Parathyroid adenoma (tissue), 2 donors: ENCODE data around the gene UBA6.

Experiments
- H2AFZ ChIP-seq: fragments of 300-600 bp; sonication (generic); one replicate; pipeline ENCODE4 v1.7.0; 2017; ENCODE audit warnings: antibody characterized with exemption, mild to moderate bottlenecking
- H3K27ac ChIP-seq: fragments of 300-600 bp; sonication (generic); one replicate; pipeline ENCODE4 v1.7.0; 2017
- H3K27me3 ChIP-seq: fragments of 300-600 bp; sonication (generic); one replicate; pipeline ENCODE4 v1.7.0; 2017; ENCODE audit warnings: low read length; ENCODE audit not compliant: control insufficient read depth, insufficient read depth
- H3K36me3 ChIP-seq: fragments of 300-600 bp; sonication (generic); one replicate; pipeline ENCODE4 v1.7.0; 2017; ENCODE audit warnings: low read length; ENCODE audit not compliant: control insufficient read depth, insufficient read depth
- H3K4me1 ChIP-seq: fragments of 300-600 bp; sonication (generic); one replicate; pipeline ENCODE4 v1.7.0; 2017; ENCODE audit warnings: control low read depth
- H3K4me2 ChIP-seq: fragments of 300-600 bp; sonication (generic); one replicate; pipeline ENCODE4 v1.7.0; 2017; ENCODE audit warnings: low read length
- H3K4me3 ChIP-seq: fragments of 300-600 bp; sonication (generic); one replicate; pipeline ENCODE4 v1.7.0; 2017; ENCODE audit warnings: low read depth, low read length
- H3K79me2 ChIP-seq: fragments of 300-600 bp; sonication (generic); one replicate; pipeline ENCODE4 v1.7.0; 2017; ENCODE audit warnings: control low read depth
- H3K9ac ChIP-seq: fragments of 300-600 bp; sonication (generic); one replicate; pipeline ENCODE4 v1.7.0; 2017; ENCODE audit warnings: mild to moderate bottlenecking
- H3K9me3 ChIP-seq: fragments of 300-600 bp; sonication (generic); one replicate; pipeline ENCODE4 v1.7.0; 2017; ENCODE audit warnings: low read length; ENCODE audit not compliant: control insufficient read depth
- CTCF ChIP-seq: fragments of 300-600 bp; sonication (generic); IDR thresholded peaks from one replicate; pipeline ENCODE4 v1.7.0; 2017; ENCODE audit warnings: antibody characterized with exemption, mild to moderate bottlenecking
- donor health status: primary hyperparathyroidism.

UBA6 gene

GRCh38 chr4:67682266-67682665, 18.7 kb downstream of the UBA6 start:
- Histone ChIP-seq H3K4me2 (no peak overlapping the region), H3K27me3 (no peaks in the 10 kb centered on the region), H3K36me3 (no peaks in the 10 kb centered on the region), H2AFZ (no peak overlapping the region), H3K4me3 (no peak overlapping the region), H3K4me1 (no peaks in the 10 kb centered on the region), H3K9me3 (no peaks in the 10 kb centered on the region), H3K9ac (no peak overlapping the region), H3K27ac (no peak overlapping the region), H3K79me2 (peaks cover 3% of the 10 kb centered on the region)
- TF ChIP-seq CTCF, result no peak

- H3K4me2 ChIP-seq, result no peak overlapping the region
- H3K36me3 ChIP-seq, result no peaks in the 10 kb centered on the region
- H3K27ac ChIP-seq, result no peak overlapping the region
- H3K79me2 ChIP-seq, result no peaks in the 10 kb centered on the region
- no peaks in the 10 kb centered on the region for H3K9me3 ChIP-seq
- no peak overlapping the region for H3K9ac ChIP-seq
- H3K4me1 ChIP-seq, result no peaks in the 10 kb centered on the region
- H2AFZ ChIP-seq, result no peak overlapping the region
- no peak for TF ChIP-seq CTCF
- H3K27me3 ChIP-seq, result no peaks in the 10 kb centered on the region
- no peak overlapping the region for H3K4me3 ChIP-seq
Observed at GRCh38 chr4:67680581-67681222, 20.3 kb downstream of the UBA6 start.

GRCh38 chr4:67678612-67679011, 22.3 kb downstream of the UBA6 start:
- Histone ChIP-seq H2AFZ (no peak overlapping the region), H3K27ac (no peak overlapping the region), H3K27me3 (no peaks in the 10 kb centered on the region), H3K79me2 (no peaks in the 10 kb centered on the region), H3K36me3 (no peaks in the 10 kb centered on the region), H3K4me1 (no peaks in the 10 kb centered on the region), H3K9me3 (no peaks in the 10 kb centered on the region), H3K4me3 (no peak overlapping the region), H3K4me2 (no peak overlapping the region), H3K9ac (no peak overlapping the region)
- TF ChIP-seq CTCF, result no peak

- Histone ChIP-seq H3K36me3 (no peaks in the 10 kb centered on the region), H3K4me1 (no peaks in the 10 kb centered on the region), H3K27me3 (no peaks in the 10 kb centered on the region), H3K4me2 (no peak overlapping the region), H3K27ac (no peak overlapping the region), H3K79me2 (no peaks in the 10 kb centered on the region), H2AFZ (no peak overlapping the region), H3K9ac (no peak overlapping the region), H3K9me3 (no peaks in the 10 kb centered on the region), H3K4me3 (no peak overlapping the region)
- TF ChIP-seq CTCF, result no peak
Observed at GRCh38 chr4:67674098-67674497, 26.9 kb downstream of the UBA6 start.

- H3K79me2 ChIP-seq, result no peaks in the 10 kb centered on the region
- no peaks in the 10 kb centered on the region for H3K36me3 ChIP-seq
Observed at GRCh38 chr4:67668315-67668714, 32.6 kb downstream of the UBA6 start.

More at GRCh38 chr4:67668315-67668714, 32.6 kb downstream of the UBA6 start:
- H3K27ac ChIP-seq, result no peak overlapping the region
- TF ChIP-seq CTCF, result no peak
- no peak overlapping the region for H3K4me2 ChIP-seq
- no peaks in the 10 kb centered on the region for H3K4me1 ChIP-seq
- H2AFZ ChIP-seq, result no peak overlapping the region
- H3K9me3 ChIP-seq, result no peaks in the 10 kb centered on the region
- no peaks in the 10 kb centered on the region for H3K27me3 ChIP-seq
- no peak overlapping the region for H3K4me3 ChIP-seq
- no peak overlapping the region for H3K9ac ChIP-seq
